Vagina (tissue), 2 donors: ENCODE data around the gene IL1RAPL1.

Source experiments
- CTCF ChIP-seq, 3 experiments: fragments of 450-650 bp in 2 of 3; fragments of 200-600 bp in 1 of 3; sonication (generic) in 1 of 3; IDR thresholded peaks; one replicate each; pipeline ENCODE4 v1.5.1; 2017 to 2019; ENCODE audit warnings: antibody characterized with exemption in 3 of 3, mild to moderate bottlenecking in 2 of 3, moderate library complexity in 2 of 3
- POLR2A ChIP-seq, 2 donors: fragments of 450-650 bp; IDR thresholded peaks; one replicate each; pipeline ENCODE4 v1.6.1; 2017; ENCODE audit warnings: antibody characterized with exemption in 2 of 2, mild to moderate bottlenecking in 2 of 2, moderate library complexity in 2 of 2

GRCh38 chrX:29297171-29297800 lies 710.0 kb downstream of the IL1RAPL1 start:
- TF ChIP-seq CTCF (IDR thresholded peaks at IDR 0.05) (no peak), POLR2A (IDR thresholded peaks at IDR 0.05) (no peak)
